CD4-positive, alpha-beta T cell (primary cell): ENCODE measurements around the gene SLC25A5. TPM values are rescaled to one million over a fixed set of nuclear protein-coding genes. Genes with fewer than 3 reads are reported as not detected.

Experiments used
- ATAC-seq: fragments of 200-7000 bp; cut with Tn5 transposase; one replicate; pipeline ENCODE4 v1.10.0; 2022; ENCODE audit warnings: mild to moderate bottlenecking; ENCODE audit not compliant: poor library complexity
- CTCF ChIA-PET: fragments of 350-600 bp; sonication (Branson Sonifier 250); formaldehyde crosslinking; loops from one replicate; lab custom pipeline; 2021; ENCODE audit warnings: antibody characterized with exemption, inconsistent platforms; lab: Charles Lee
- POLR2A ChIA-PET: fragments of 350-600 bp; sonication (Branson Sonifier 250); formaldehyde crosslinking; loops from one replicate; lab custom pipeline; 2021; ENCODE audit warnings: antibody characterized with exemption, inconsistent platforms; lab: Charles Lee
- DNase-seq, 14 experiments: peaks; one replicate each; pipeline ENCODE4 v3.0.0-alpha.2; 2013 to 2020; ENCODE audit warnings: mixed read lengths in 2 of 14
- H3K27ac ChIP-seq, 2 donors: one replicate each; pipeline versions ENCODE4 v1.5.1 to v1.7.0; 2013; ENCODE audit warnings: low read length in 2 of 2, low read depth in 1 of 2, mild to moderate bottlenecking in 1 of 2
- H3K27me3 ChIP-seq, 2 experiments: 1 replicate in 1 of 2; 2 replicates in 1 of 2; pipeline versions ENCODE4 v1.6.1 to v1.7.0; 2013; ENCODE audit warnings: low read length in 2 of 2, control low read depth in 1 of 2, mild to moderate bottlenecking in 1 of 2, moderate library complexity in 1 of 2; ENCODE audit not compliant: insufficient read depth in 2 of 2, control insufficient read depth in 1 of 2
- H3K36me3 ChIP-seq: one replicate; pipeline ENCODE4 v1.6.1; 2013; ENCODE audit warnings: low read length, control low read depth; ENCODE audit not compliant: insufficient read depth
- H3K4me1 ChIP-seq: one replicate; pipeline ENCODE4 v1.6.1; 2013; ENCODE audit warnings: low read length, control low read depth; ENCODE audit not compliant: insufficient read depth
- H3K4me3 ChIP-seq: one replicate; pipeline ENCODE4 v1.5.1; 2013; ENCODE audit warnings: mild to moderate bottlenecking, low read length, moderate library complexity
- H3K9me3 ChIP-seq, 2 experiments: 1 replicate in 1 of 2; 2 replicates in 1 of 2; pipeline versions ENCODE4 v1.6.1 to v1.7.0; 2013; ENCODE audit warnings: low read length in 2 of 2, mild to moderate bottlenecking in 2 of 2, control low read depth in 1 of 2, moderate library complexity in 1 of 2; ENCODE audit not compliant: control insufficient read depth in 1 of 2, insufficient read depth in 1 of 2
- H3K27ac Mint-ChIP-seq: one replicate; pipeline ENCODE4 v1.8.0; 2020; ENCODE audit warnings: mixed read lengths
- H3K27me3 Mint-ChIP-seq: one replicate; pipeline ENCODE4 v1.8.0; 2021; ENCODE audit warnings: mixed read lengths
- H3K36me3 Mint-ChIP-seq: one replicate; pipeline ENCODE4 v1.8.0; 2021; ENCODE audit warnings: low read depth, mixed read lengths
- H3K4me1 Mint-ChIP-seq: one replicate; pipeline ENCODE4 v1.8.0; 2021; ENCODE audit warnings: low read depth, mixed read lengths
- H3K4me3 Mint-ChIP-seq: one replicate; pipeline ENCODE4 v1.8.0; 2020; ENCODE audit warnings: mild to moderate bottlenecking, mixed read lengths
- H3K9me3 Mint-ChIP-seq: one replicate; pipeline ENCODE4 v1.8.0; 2020; ENCODE audit warnings: mixed read lengths
- CTCF ChIP-seq: fragments of 200-600 bp; IDR thresholded peaks from one replicate; pipeline ENCODE4 v1.8.0; 2022; ENCODE audit warnings: antibody characterized with exemption, mild to moderate bottlenecking
- intact Hi-C, 2 experiments: fragments of 100-400 bp; cut with DNase I in 1 of 2; cut with micrococcal nuclease in 1 of 2; formaldehyde crosslinking; loops; one replicate each; pipeline versions ENCODE4 v1.15.1 to v1.9.0; 2023 to 2025; cut with DNase I, micrococcal nuclease
- total RNA-seq, 174 experiments: library from RNA in 2 of 174; stranded (reverse) in 2 of 174; gene quantifications; one replicate each; pipeline ENCODE4 v1.2.3 and lab custom pipeline; 2021 to 2026

SLC25A5 gene
- total RNA-seq, 2 experiments from 2014 or later: 160 to 161 TPM

DNA sequence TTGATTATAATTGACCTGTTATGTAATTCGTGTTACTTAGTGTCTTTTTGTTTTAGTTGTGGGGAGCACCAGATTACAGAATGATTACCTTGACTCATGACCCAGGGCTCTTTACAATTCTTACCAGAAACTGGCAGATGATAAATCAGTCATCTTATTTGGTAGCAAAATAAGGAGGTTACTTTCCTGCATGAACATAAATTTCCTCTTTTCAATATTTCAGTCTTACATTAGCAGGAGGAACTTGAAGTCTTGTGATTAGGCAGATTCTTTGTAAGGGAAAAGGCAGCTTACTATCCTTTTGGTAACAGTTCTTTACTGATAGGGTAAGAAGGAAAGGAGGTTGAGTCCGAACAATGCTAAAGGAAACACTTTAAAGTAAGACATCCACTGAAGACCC is 26.0 kb upstream of the SLC25A5 start:
- Histone ChIP-seq H3K36me3 (no peaks in the 10 kb centered on the region), H3K27ac (no peak overlapping the region), H3K9me3 (no peaks in the 10 kb centered on the region), H3K27me3 (no peaks in the 10 kb centered on the region), H3K4me3 (no peak overlapping the region), H3K4me1 (no peaks in the 10 kb centered on the region)
- H3K4me1 Mint-ChIP-seq: no peaks in the 10 kb centered on the region
- H3K36me3 Mint-ChIP-seq: no peaks in the 10 kb centered on the region
- intact Hi-C loops: no loop called here
- H3K9me3 Mint-ChIP-seq: no peaks in the 10 kb centered on the region
- no peaks in the 10 kb centered on the region for H3K27me3 Mint-ChIP-seq
- DNase-seq: no peak
- no peak overlapping the region for H3K4me3 Mint-ChIP-seq
- ChIA-PET CTCF (no interaction called here), POLR2A (no interaction called here)
- no peak overlapping the region for H3K27ac Mint-ChIP-seq
- no peak for ATAC-seq
- no peak for TF ChIP-seq CTCF

DNA sequence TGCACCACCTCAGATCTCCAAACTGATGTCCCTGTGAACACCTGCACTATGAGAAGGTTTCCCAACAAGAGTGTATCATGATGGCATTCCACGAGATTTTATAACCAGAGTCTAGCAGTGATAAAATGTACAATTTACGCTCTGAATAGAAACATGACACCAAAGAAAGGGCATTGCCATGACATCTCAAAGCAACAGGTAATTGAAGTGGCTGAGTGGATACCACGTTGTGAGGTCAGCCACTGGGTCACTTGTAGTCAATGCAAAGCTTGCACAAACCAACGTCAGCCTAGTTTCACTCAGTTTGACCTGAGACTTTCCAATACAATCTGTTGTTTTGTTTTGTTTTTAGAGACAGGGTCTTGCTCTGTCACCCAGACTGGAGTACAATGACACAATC is 15.0 kb upstream of the SLC25A5 start:
- H3K36me3 ChIP-seq: no peaks in the 10 kb centered on the region
- no peak overlapping the region for H3K27ac Mint-ChIP-seq
- H3K27me3 ChIP-seq: no peaks in the 10 kb centered on the region
- no peak for TF ChIP-seq CTCF
- ATAC-seq (no peak), DNase-seq (no peak)
- POLR2A ChIA-PET: no interaction called here
- H3K4me1 Mint-ChIP-seq: no peaks in the 10 kb centered on the region
- no peak overlapping the region for H3K27ac ChIP-seq
- H3K27me3 Mint-ChIP-seq: no peaks in the 10 kb centered on the region
- H3K4me3 Mint-ChIP-seq: no peak overlapping the region
- H3K4me1 ChIP-seq: no peaks in the 10 kb centered on the region
- intact Hi-C loops: no loop called here
- no peaks in the 10 kb centered on the region for H3K9me3 Mint-ChIP-seq
- CTCF ChIA-PET: no interaction called here
- no peak overlapping the region for H3K4me3 ChIP-seq
- H3K9me3 ChIP-seq: no peaks in the 10 kb centered on the region
- no peaks in the 10 kb centered on the region for H3K36me3 Mint-ChIP-seq

- intact Hi-C loops: no loop called here
- H3K36me3 ChIP-seq: no peaks in the 10 kb centered on the region
- DNase-seq (no peak), ATAC-seq (no peak)
- H3K27me3 ChIP-seq: no peaks in the 10 kb centered on the region
- Mint-ChIP-seq H3K4me1 (no peaks in the 10 kb centered on the region), H3K36me3 (no peaks in the 10 kb centered on the region), H3K27ac (no peak overlapping the region), H3K4me3 (no peak overlapping the region), H3K9me3 (no peaks in the 10 kb centered on the region), H3K27me3 (no peaks in the 10 kb centered on the region)
- CTCF ChIA-PET: interaction anchor here (0.7 to 1.5 kb wide), 2 partner anchors 22 to 27 kb away, joined by 3 read pairs; no protein-coding TSS in a partner anchor
- H3K4me3 ChIP-seq: no peak overlapping the region
- POLR2A ChIA-PET: no interaction called here
- H3K4me1 ChIP-seq: no peaks in the 10 kb centered on the region
- H3K9me3 ChIP-seq: no peaks in the 10 kb centered on the region
- H3K27ac ChIP-seq: no peak overlapping the region
- no peak for TF ChIP-seq CTCF
Observed at GRCh38 chrX:119455264-119455663, 13.0 kb upstream of the SLC25A5 start.
